ENCODE data around the gene SMOC1. TPM values are rescaled to one million over a fixed set of nuclear protein-coding genes. Genes with fewer than 3 reads are reported as not detected.

The SMOC1 gene
- total and polyA plus RNA-seq, 2 of the 8 experiments (the other 6 are each of a cell fraction or from before 2014, with no cell fraction given): 1.6 to 2.4 TPM

GRCh38 chr14:69873877-69874780 is 5.1 kb upstream of the SMOC1 start (continued):
- TF ChIP-seq E2F6 (IDR thresholded peaks at IDR 0.05): no peak
- TF ChIP-seq BCL11A (IDR thresholded peaks at IDR 0.05; ENCODE audit: low read depth in 2 of 2, low read length in 2 of 2): no peak
- no peak for TF ChIP-seq TAF7 (optimal IDR thresholded peaks at IDR 0.05; ENCODE audit: borderline replicate concordance, low read depth, low read length)
- no peak for TF ChIP-seq FOSL1 (IDR thresholded peaks at IDR 0.05; ENCODE audit: insufficient read depth, low read depth, low read length)
- no peak for TF ChIP-seq RXRA (IDR thresholded peaks at IDR 0.05; ENCODE audit: insufficient read depth, low read depth, low read length)
- no peak for TF ChIP-seq TCF12 (IDR thresholded peaks at IDR 0.05; ENCODE audit: low read depth, low read length)
- TF ChIP-seq TEAD4 (IDR thresholded peaks at IDR 0.05; ENCODE audit: low read depth, low read length): no peak

Data from H1 (cell line).